Dendritic cell treated with granulocyte-macrophage colony-stimulating factor and Interleukin-4, amounts not matched to agents 40 ng/mL and 50 ng/mL, for 4 days (primary cell): Measurements from ENCODE around the gene MTG2.

Experiments
- H3K27ac Mint-ChIP-seq: one replicate; pipeline ENCODE4 v1.8.0; 2022; ENCODE audit warnings: mild to moderate bottlenecking, mixed read lengths
- H3K27me3 Mint-ChIP-seq: one replicate; pipeline ENCODE4 v1.8.0; 2022; ENCODE audit warnings: mild to moderate bottlenecking, mixed read lengths
- H3K36me3 Mint-ChIP-seq: one replicate; pipeline ENCODE4 v1.8.0; 2022; ENCODE audit warnings: low read depth, mixed read lengths
- H3K4me1 Mint-ChIP-seq: one replicate; pipeline ENCODE4 v1.8.0; 2022; ENCODE audit warnings: low read depth, mixed read lengths
- H3K4me3 Mint-ChIP-seq: one replicate; pipeline ENCODE4 v1.8.0; 2022; ENCODE audit warnings: mild to moderate bottlenecking, moderate library complexity, mixed read lengths
- H3K9me3 Mint-ChIP-seq: one replicate; pipeline ENCODE4 v1.8.0; 2022; ENCODE audit warnings: mixed read lengths
- intact Hi-C: fragments of 100-400 bp; cut with micrococcal nuclease; formaldehyde crosslinking; loops from one replicate; pipeline ENCODE4 v1.15.0; 2022

The MTG2 gene

DNA sequence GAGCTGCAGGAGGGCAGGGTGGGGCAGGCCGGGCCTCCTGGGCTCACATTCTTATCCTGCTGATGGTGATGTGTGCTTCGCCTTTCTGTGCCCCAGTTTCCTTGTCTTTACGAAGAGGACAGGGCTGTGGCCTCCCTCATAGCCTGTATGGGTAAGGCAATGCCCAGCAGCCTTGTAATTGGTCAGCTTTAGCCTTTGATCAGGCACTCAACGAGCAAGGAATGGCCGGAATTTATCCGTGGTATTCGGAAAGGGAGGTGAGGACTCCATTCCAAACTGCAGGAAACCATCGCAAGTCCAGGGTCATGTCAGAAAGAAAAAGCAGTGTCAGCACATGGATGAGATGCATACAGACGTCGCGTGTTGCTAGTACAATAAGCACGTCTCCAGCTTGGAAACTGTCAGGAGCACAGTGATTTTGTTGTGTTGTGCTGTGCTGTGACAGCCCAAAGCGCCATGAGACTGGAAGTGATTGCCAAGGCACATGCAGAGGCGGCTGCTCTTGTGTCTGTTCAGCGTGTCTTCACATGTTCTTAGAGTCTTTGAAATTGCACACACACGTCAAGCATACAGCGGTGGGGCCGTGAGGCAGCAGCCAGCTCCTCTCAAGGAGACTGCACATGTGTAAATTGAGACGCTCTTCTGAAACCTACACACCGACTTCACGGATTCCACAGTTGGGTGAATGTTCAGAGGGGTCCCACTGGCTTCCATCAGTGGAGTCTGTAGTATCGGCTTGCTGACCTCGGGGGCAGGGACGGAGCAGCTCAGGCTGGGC is 33.1 kb upstream of the MTG2 start:
- Mint-ChIP-seq H3K27ac (no peak overlapping the region), H3K4me1 (peaks cover 40% of the 10 kb centered on the region), H3K4me3 (no peak overlapping the region)

DNA sequence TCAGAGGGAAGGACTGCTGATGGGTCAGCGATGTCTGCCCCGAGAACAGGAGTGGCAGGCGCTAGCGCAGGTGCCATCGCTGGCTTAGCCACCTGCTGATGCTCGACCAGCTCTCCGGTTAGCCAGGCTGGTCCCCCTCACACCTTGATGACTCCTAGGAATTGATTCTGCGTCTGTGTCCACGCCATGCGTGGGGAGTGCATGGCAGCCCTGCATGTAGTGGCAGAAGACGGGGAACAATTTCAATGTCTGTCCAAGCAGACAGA is 32.6 kb upstream of the MTG2 start:
- no peak overlapping the region for H3K27ac Mint-ChIP-seq
- H3K4me3 Mint-ChIP-seq = no peak overlapping the region
- intact Hi-C loops = no loop called here
- peaks cover 59% of the 10 kb centered on the region for H3K36me3 Mint-ChIP-seq
- H3K27me3 Mint-ChIP-seq = no peaks in the 10 kb centered on the region
- H3K4me1 Mint-ChIP-seq = peaks cover 35% of the 10 kb centered on the region
- H3K9me3 Mint-ChIP-seq = peaks cover 26% of the 10 kb centered on the region

More for the DNA sequence above, 33.1 kb upstream of the MTG2 start:
- H3K36me3 Mint-ChIP-seq = peaks cover 56% of the 10 kb centered on the region
- H3K27me3 Mint-ChIP-seq = no peaks in the 10 kb centered on the region
- intact Hi-C loops = no loop called here
- H3K9me3 Mint-ChIP-seq = peaks cover 26% of the 10 kb centered on the region

DNA sequence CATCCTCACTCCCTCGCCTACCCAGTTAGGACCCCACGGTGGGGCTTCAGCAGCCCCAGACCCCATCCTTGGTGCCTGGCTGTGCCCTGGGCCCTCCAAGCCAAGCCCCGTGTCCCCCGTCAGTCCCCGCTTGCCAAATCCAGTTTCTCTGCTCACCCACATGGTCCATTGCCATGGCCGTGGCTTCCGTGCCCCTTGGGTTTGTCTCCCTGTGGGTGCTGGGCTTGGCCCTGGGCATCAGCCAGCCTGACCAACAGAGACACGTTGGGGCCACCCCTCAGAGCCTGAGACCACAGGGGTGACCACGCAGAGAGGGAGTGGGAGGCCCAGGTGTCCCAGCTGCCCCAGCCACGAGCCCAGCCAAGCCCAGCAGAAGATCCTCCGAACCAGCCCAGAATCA is 31.6 kb upstream of the MTG2 start:
- peaks cover 35% of the 10 kb centered on the region for H3K4me1 Mint-ChIP-seq
- no peaks in the 10 kb centered on the region for H3K27me3 Mint-ChIP-seq
- peaks cover 62% of the 10 kb centered on the region for H3K36me3 Mint-ChIP-seq
- H3K4me3 Mint-ChIP-seq = no peak overlapping the region
- peaks cover 26% of the 10 kb centered on the region for H3K9me3 Mint-ChIP-seq
- H3K27ac Mint-ChIP-seq = no peak overlapping the region
- intact Hi-C loops = no loop called here

DNA sequence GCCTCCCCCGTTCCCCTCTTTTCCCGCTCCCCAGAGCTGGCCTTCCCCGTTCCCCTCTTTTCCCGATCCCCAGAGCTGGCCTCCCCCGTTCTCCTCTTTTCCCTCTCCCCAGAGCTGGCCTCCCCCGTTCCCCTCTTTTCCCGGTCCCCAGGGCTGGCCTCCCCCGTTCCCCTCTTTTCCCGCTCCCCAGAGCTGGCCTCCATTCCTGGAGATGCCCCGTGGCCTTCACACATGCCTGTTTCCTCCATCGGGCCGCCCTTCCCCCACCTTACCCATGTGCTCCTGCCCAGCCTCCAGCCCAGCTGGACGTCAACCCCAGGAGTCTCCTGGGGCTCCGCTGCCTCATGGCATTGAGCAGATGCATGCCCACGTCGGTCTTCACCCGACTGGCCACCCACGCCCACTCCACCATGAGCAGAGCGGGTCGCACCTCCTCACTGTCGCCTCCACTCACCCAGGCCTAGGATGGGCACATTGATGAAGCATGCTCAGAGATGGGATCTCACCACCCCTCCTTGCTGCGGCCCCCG is 30.9 kb upstream of the MTG2 start:
- intact Hi-C loops = no loop called here
- no peak overlapping the region for H3K27ac Mint-ChIP-seq
- peaks cover 64% of the 10 kb centered on the region for H3K36me3 Mint-ChIP-seq
- H3K9me3 Mint-ChIP-seq = peaks cover 26% of the 10 kb centered on the region
- H3K27me3 Mint-ChIP-seq = no peaks in the 10 kb centered on the region
- H3K4me1 Mint-ChIP-seq = peaks cover 33% of the 10 kb centered on the region
- no peak overlapping the region for H3K4me3 Mint-ChIP-seq

DNA sequence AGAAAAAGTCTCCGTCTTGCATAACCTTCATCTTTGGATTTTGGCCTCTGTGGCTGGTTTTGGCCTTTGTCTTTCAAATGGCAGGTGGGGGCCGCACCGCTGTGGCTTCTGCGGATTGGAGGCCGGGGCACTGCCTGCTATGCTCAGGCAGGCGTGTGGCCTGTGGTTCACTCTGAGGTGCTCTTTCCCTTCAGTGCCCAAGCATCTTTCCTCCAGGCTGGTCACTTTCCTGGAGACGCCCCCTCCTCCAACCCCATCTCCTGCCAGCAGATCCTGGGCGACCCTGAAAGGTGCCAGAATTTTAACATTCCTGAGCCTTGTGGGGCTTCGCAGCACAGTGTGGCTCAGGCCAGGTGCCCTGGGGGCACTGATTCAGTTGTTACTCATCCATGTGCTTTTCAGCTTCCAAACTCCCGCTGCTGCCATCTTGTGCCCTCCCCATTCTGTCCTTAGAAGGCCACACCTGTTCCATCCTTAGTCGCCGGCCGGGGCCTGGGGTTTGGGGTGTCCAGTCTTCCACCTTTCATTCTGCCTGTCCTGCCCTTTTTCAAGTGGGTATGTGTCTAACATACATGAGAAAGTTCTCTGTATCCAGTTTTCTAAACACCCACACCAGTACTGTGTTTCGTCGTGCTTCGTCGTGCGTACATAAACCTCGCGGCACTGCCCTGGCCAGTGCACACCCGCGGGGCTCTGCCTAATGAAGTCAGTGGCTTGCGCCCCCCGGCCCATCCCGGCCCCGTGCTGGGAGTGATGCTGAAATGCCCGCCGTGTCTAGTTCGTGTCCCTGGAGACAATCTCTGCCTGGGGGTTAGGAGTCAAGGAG is 27.2 kb upstream of the MTG2 start:
- Mint-ChIP-seq H3K27ac (peak overlapping the region; percentile 36), H3K27me3 (no peaks in the 10 kb centered on the region), H3K9me3 (peaks cover 26% of the 10 kb centered on the region), H3K4me1 (peaks cover 32% of the 10 kb centered on the region), H3K36me3 (peaks cover 80% of the 10 kb centered on the region), H3K4me3 (no peak overlapping the region)
- intact Hi-C loops = no loop called here

DNA sequence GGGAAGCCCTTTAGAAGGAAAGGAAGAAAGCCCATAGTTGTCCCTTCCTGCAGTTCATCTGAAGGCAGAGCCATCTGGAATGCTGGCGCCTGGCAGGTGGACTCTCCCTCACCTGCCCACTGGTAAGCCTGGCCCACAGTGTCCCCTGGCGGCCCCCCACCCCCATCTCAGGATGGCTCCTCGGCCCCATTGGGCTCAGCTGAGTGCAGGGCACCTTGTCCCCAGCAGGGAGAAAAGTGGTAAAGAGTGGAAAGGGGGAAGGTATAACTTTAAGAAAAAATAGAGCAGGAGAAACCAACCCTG is 26.6 kb upstream of the MTG2 start:
- Mint-ChIP-seq H3K27me3 (no peaks in the 10 kb centered on the region), H3K4me1 (peaks cover 32% of the 10 kb centered on the region), H3K36me3 (peaks cover 81% of the 10 kb centered on the region), H3K27ac (peak overlapping the region; percentile 36), H3K9me3 (peaks cover 26% of the 10 kb centered on the region), H3K4me3 (no peak overlapping the region)
- intact Hi-C loops = no loop called here

DNA sequence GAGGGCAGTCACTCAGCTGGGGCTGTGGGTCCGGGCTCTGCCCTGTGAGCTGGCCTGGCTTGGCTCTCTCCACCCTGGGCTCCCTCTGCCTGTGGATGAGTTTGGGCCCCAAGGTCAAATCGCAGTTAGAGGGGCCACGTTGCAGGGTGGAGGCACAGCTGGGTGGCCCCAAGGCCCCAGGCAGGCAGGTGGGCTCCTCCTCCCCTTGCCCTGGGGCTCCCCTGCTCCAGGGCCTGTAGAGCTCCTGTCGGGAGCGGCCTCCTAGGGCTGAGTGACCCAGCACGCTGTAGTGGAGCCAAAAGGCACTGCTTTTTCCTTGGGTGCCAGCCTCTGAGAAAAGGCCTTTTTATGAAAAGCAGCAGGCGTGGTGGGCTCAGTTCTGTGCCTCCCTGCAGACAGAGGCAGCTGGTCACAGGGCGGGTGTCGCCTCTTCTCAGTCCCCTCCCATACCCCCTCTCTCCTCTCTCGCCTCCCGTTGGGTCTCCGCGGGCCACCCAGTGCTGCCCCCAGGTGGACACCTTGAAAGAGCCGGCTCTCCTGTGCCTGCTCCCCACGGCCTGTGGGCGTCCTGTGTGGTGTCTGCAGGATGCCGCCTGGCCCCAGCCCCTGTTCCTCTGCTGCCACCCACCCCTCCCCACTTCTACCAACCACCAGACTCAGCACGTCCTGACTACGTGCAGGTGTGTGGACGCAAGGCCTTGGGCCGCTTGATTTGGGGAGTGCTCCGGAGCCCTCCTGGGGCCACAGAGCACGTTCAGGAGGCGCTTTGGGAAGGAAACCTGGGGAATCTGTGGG is 26.0 kb upstream of the MTG2 start:
- Mint-ChIP-seq H3K9me3 (peaks cover 22% of the 10 kb centered on the region), H3K27me3 (no peaks in the 10 kb centered on the region), H3K36me3 (peaks cover 81% of the 10 kb centered on the region), H3K4me1 (peaks cover 31% of the 10 kb centered on the region), H3K27ac (peak overlapping the region; percentile 36), H3K4me3 (no peak overlapping the region)
- intact Hi-C loops = loop anchor here (1.0 kb wide), 1 partner anchor 145 kb away; no protein-coding TSS in a partner anchor

DNA sequence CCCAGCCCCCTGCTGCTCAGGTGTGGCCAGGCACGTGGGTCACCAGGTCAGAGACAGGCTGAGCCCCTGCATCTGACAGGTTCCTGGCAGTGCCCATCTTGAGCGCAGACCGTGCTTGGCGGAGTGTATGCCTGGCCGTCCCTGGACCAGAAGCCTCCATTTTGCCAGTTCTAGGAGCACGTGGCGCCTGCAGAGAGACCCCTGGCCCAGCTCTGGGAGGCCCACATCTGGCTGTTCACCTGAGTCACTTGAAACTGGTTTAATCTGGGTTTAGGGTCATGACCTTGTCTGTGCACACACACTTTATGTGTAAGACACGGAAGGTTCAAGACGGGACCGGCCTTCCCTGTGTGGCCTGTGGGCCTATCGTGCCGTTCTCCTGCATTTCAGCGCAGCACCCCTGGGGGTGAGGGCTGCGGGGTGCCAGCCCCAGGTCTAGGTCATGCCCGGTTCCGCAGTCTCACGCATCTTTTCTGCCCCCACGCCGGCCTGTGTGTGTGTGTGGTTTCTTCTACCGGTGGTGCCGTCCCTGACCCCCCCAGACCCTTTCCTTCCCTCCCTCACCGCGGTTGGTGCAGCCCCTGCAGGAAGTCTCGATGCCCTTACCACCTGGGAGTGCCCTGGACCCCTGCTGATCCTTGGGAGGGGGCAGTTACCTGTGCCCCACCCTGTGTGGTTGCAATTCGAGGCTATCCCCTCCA is 25.3 kb upstream of the MTG2 start:
- Mint-ChIP-seq H3K4me3 (no peak overlapping the region), H3K36me3 (peaks cover 81% of the 10 kb centered on the region), H3K27me3 (no peaks in the 10 kb centered on the region), H3K9me3 (peaks cover 14% of the 10 kb centered on the region), H3K27ac (no peak overlapping the region), H3K4me1 (peaks cover 27% of the 10 kb centered on the region)
- intact Hi-C loops = loop anchor here (1.0 kb wide), 1 partner anchor 146 kb away; no protein-coding TSS in a partner anchor

DNA sequence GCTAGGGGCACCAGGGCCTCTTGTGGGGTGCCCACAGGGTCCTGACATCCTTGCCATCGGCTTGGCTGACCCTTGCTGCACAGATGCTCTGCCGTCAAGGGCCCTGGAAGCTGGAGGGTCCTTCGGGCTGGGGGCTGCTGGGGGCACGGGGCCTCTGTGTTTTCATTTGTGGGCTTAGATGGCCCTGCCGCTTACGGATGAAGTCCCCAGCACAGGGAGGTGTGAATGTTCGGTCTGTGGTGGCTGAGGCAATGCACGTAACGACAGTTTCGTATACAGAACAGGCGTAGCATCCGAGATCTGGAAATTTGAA is 24.8 kb upstream of the MTG2 start:
- Mint-ChIP-seq H3K4me3 (no peak overlapping the region), H3K36me3 (peaks cover 81% of the 10 kb centered on the region), H3K4me1 (peaks cover 27% of the 10 kb centered on the region), H3K27ac (no peak overlapping the region), H3K27me3 (no peaks in the 10 kb centered on the region), H3K9me3 (peaks cover 9% of the 10 kb centered on the region)
- intact Hi-C loops = no loop called here

DNA sequence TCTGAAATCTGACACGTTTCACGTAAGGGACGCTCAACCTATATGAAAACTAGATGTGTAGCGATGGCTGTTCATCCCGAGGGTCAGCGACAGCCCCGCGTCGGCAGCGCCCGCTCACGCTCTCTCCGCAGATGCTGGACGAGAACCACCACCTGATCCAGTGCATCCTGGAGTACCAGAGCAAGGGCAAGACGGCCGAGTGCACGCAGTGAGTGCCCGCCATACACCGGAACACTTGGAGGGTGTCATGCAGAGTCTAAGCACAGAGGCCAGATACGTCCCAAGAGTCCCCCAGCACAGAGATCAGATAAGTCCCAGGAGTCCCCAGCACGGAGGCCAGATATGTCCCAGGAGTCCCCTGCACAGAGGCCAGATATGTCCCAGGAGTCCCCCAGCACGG is 24.3 kb upstream of the MTG2 start:
- no peak overlapping the region for H3K4me3 Mint-ChIP-seq

DNA sequence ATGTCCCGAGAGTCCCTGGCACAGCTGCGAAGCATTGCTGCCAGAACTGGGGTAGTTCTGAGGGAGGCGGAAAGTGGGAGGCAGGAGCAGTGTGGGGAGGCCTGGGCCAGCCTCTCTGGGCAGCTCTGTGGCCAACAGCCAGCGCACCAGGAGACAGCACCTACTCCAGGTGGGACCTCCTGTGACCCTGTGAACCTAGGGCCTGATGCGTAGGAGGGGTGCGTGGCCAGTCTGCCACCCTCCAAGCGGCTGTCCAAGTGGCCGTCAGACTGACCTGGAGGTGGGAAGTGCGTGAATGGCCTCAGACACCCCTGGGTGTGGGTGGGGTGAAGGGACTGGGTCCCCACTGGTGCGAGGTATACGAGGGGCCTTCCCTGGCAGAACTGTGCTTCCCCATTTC is 23.8 kb upstream of the MTG2 start:
- Mint-ChIP-seq H3K27ac (no peak overlapping the region), H3K9me3 (no peaks in the 10 kb centered on the region), H3K4me1 (peaks cover 20% of the 10 kb centered on the region), H3K4me3 (no peak overlapping the region), H3K27me3 (no peaks in the 10 kb centered on the region), H3K36me3 (peaks cover 81% of the 10 kb centered on the region)
- intact Hi-C loops = no loop called here

More for the DNA sequence above, 24.3 kb upstream of the MTG2 start:
- Mint-ChIP-seq H3K27ac (no peak overlapping the region), H3K4me1 (peaks cover 25% of the 10 kb centered on the region), H3K27me3 (no peaks in the 10 kb centered on the region), H3K9me3 (peaks cover 4% of the 10 kb centered on the region), H3K36me3 (peaks cover 81% of the 10 kb centered on the region)
- intact Hi-C loops = no loop called here

DNA sequence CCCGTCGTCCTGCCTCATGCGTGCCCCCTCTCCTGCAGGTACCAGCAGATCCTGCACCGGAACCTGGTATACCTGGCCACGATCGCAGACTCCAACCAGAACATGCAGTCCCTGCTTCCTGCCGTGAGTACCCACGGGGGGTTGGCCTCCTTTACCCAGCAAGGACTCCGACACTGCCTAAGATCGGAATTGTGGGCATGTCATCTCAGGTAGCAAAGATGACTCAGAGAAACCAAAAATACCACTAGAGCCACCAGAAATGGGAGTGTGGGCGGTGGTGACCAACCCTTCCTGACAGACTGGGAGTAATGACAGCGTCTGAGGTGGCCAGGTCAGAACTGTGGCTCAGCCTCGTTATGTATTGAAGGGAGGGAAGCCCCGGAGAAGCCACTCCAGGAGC is 23.0 kb upstream of the MTG2 start:
- Mint-ChIP-seq H3K9me3 (no peaks in the 10 kb centered on the region), H3K27ac (no peak overlapping the region), H3K27me3 (no peaks in the 10 kb centered on the region), H3K4me3 (no peak overlapping the region), H3K36me3 (peaks cover 81% of the 10 kb centered on the region), H3K4me1 (peaks cover 20% of the 10 kb centered on the region)
- intact Hi-C loops = no loop called here

DNA sequence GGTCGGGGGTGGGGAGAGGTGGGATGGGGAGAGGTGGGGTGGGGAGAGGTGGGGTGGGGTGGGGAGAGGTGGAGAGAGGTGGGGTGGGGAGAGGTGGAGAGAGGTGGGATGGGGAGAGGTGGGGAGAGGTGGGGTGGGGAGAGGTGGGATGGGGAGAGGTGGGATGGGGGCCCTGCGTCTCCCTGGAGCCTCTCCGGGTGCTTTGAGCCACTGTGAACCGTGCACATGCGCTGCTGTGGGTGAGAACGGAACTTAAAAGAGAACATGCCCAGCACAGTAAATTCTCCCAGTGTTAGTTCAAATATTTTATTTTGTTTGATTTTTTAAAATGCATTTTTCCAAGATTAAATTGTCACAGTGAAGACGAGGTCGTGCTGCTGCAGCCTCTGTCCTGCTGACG is 22.6 kb upstream of the MTG2 start:
- Mint-ChIP-seq H3K27ac (no peak overlapping the region), H3K9me3 (no peaks in the 10 kb centered on the region), H3K4me1 (peaks cover 20% of the 10 kb centered on the region), H3K27me3 (no peaks in the 10 kb centered on the region), H3K4me3 (no peak overlapping the region), H3K36me3 (peaks cover 81% of the 10 kb centered on the region)
- intact Hi-C loops = no loop called here
